ENCODE measurements around the gene CUX1. TPM values are rescaled to one million over a fixed set of nuclear protein-coding genes. Genes with fewer than 3 reads are reported as not detected.
"Not testable (repeated sequence)": the region's sequence is repeated elsewhere in the genome, so short reads cannot be mapped to it uniquely, and the experiment has no call there.

Gene CUX1
- total RNA-seq, 1 experiment from 2014 or later, result 53.5 TPM

- Histone ChIP-seq H2BK20ac (ENCODE audit: low read depth, low read length, poor library complexity, severe bottlenecking) (no peak overlapping the region), H4K91ac (ENCODE audit: insufficient read length, low read depth, low read length) (no peak overlapping the region), H2BK12ac (ENCODE audit: insufficient read length, low read depth, low read length) (no peak overlapping the region), H3K4me1 (ENCODE audit: insufficient read depth, low read length) (no peaks in the 10 kb centered on the region; the same call in 1 of the 2 replicates), H4K5ac (ENCODE audit: insufficient read length, low read depth, low read length) (no peak overlapping the region), H3K4me2 (ENCODE audit: insufficient read depth, insufficient read length, low read length) (no peak overlapping the region), H3K27me3 (ENCODE audit: insufficient read depth, low read length) (no peaks in the 10 kb centered on the region), H3K23me2 (ENCODE audit: insufficient read length, low read depth, low read length, poor library complexity, severe bottlenecking) (no peaks in the 10 kb centered on the region), H3K4ac (ENCODE audit: low read depth, low read length) (no peak overlapping the region), H4K20me1 (ENCODE audit: control insufficient read depth, insufficient read depth, insufficient read length) (no peaks in the 10 kb centered on the region), H3K9ac (ENCODE audit: extremely low read depth, insufficient read length, low read length) (no peak overlapping the region), H2AK5ac (ENCODE audit: insufficient read length, low read length) (no peak overlapping the region), H3K79me2 (ENCODE audit: insufficient read depth, low read length) (no peaks in the 10 kb centered on the region; the same call in 1 of the 2 replicates), H4K8ac (replicated peaks; ENCODE audit: insufficient read length, low read depth, low read length) (no peak overlapping the region), H2BK15ac (ENCODE audit: low read depth, low read length) (no peak overlapping the region), H3K23ac (ENCODE audit: insufficient read length, low read depth, low read length) (no peak overlapping the region), H2AFZ (ENCODE audit: low read length) (no peak overlapping the region), H3K27ac (ENCODE audit: insufficient read length, low read depth, low read length) (no peak overlapping the region), H2BK120ac (ENCODE audit: low read depth, low read length, poor library complexity, severe bottlenecking) (no peak overlapping the region), H3K56ac (ENCODE audit: insufficient read length, low read depth, low read length) (no peak overlapping the region), H3K9me3 (ENCODE audit: control insufficient read depth, low read depth, low read length) (no peaks in the 10 kb centered on the region), H3K79me1 (ENCODE audit: insufficient read depth, low read depth, low read length, poor library complexity, severe bottlenecking) (no peaks in the 10 kb centered on the region), H3K18ac (ENCODE audit: insufficient read length, low read depth, low read length) (no peak overlapping the region), H3T11ph (ENCODE audit: low read length) (no peak overlapping the region), H3K14ac (ENCODE audit: insufficient read depth, low read length) (no peak overlapping the region; the same call in 1 of the 2 replicates), H2BK5ac (ENCODE audit: insufficient read length, low read length) (no peak overlapping the region)
- peaks cover 18 to 21% of the 10 kb centered on the region in 2 experiments for H3K9me3 Mint-ChIP-seq
- H3K4me3 Mint-ChIP-seq, result no peak overlapping the region
- H3K27me3 Mint-ChIP-seq (ENCODE audit: low read depth), result no peaks in the 10 kb centered on the region; the same call in none of the 2 replicates
- no CpG with 5 or more reads among the region's 13 CpGs for WGBS (ENCODE audit: extremely low coverage, insufficient read length, low lambda C conversion rate)
- no peak for TF ChIP-seq CTCF (conservative IDR thresholded peaks at IDR 0.05)
- H3K27ac Mint-ChIP-seq, result peak overlapping the region in 2 of 3 experiments; percentile 55 to 85; a peak in 5 of 7 replicates
- H3K4me1 Mint-ChIP-seq, result peaks cover 5 to 6% of the 10 kb centered on the region in 2 experiments
- no peak for DNase-seq
- peaks cover 23 to 37% (median 29%) of the 10 kb centered on the region in 3 experiments for H3K36me3 Mint-ChIP-seq (ENCODE audit: insufficient read depth in 1 of 3, low read depth in 3 of 3)
Observed at GRCh38 chr7:102050864-102051460, 233.5 kb downstream of the CUX1 start.

- peaks cover 18 to 21% of the 10 kb centered on the region in 2 experiments for H3K9me3 Mint-ChIP-seq
Observed at GRCh38 chr7:102051736-102052135, 234.3 kb downstream of the CUX1 start.

More at GRCh38 chr7:102051736-102052135, 234.3 kb downstream of the CUX1 start:
- not testable (repeated sequence) for H3K79me2 ChIP-seq (ENCODE audit: insufficient read depth, low read length); H4K91ac ChIP-seq (ENCODE audit: insufficient read length, low read depth, low read length); H3K79me1 ChIP-seq (ENCODE audit: insufficient read depth, low read depth, low read length, poor library complexity, severe bottlenecking); H3T11ph ChIP-seq (ENCODE audit: low read length); H3K9me3 ChIP-seq (ENCODE audit: control insufficient read depth, low read depth, low read length); H3K27me3 ChIP-seq (ENCODE audit: insufficient read depth, low read length); H2AFZ ChIP-seq (ENCODE audit: low read length); H3K27me3 Mint-ChIP-seq (ENCODE audit: low read depth); H3K23ac ChIP-seq (ENCODE audit: insufficient read length, low read depth, low read length); H3K18ac ChIP-seq (ENCODE audit: insufficient read length, low read depth, low read length); H2BK5ac ChIP-seq (ENCODE audit: insufficient read length, low read length); H3K4me3 Mint-ChIP-seq; H3K4me2 ChIP-seq (ENCODE audit: insufficient read depth, insufficient read length, low read length); H3K4ac ChIP-seq (ENCODE audit: low read depth, low read length); H3K4me1 Mint-ChIP-seq; H4K8ac ChIP-seq (replicated peaks; ENCODE audit: insufficient read length, low read depth, low read length); H2BK120ac ChIP-seq (ENCODE audit: low read depth, low read length, poor library complexity, severe bottlenecking); H2BK15ac ChIP-seq (ENCODE audit: low read depth, low read length); H2BK20ac ChIP-seq (ENCODE audit: low read depth, low read length, poor library complexity, severe bottlenecking); H3K56ac ChIP-seq (ENCODE audit: insufficient read length, low read depth, low read length); H3K14ac ChIP-seq (ENCODE audit: insufficient read depth, low read length); H2AK5ac ChIP-seq (ENCODE audit: insufficient read length, low read length); H3K23me2 ChIP-seq (ENCODE audit: insufficient read length, low read depth, low read length, poor library complexity, severe bottlenecking); H3K4me1 ChIP-seq (ENCODE audit: insufficient read depth, low read length); H2BK12ac ChIP-seq (ENCODE audit: insufficient read length, low read depth, low read length); H4K5ac ChIP-seq (ENCODE audit: insufficient read length, low read depth, low read length); H3K27ac ChIP-seq (ENCODE audit: insufficient read length, low read depth, low read length); H3K9ac ChIP-seq (ENCODE audit: extremely low read depth, insufficient read length, low read length); H4K20me1 ChIP-seq (ENCODE audit: control insufficient read depth, insufficient read depth, insufficient read length); DNase-seq
- Mint-ChIP-seq H3K27ac (peak overlapping the region in 2 of 3 experiments; percentile 55 to 85; a peak in 1 of 7 replicates), H3K36me3 (ENCODE audit: insufficient read depth in 1 of 3, low read depth in 3 of 3) (peaks cover 23 to 38% (median 30%) of the 10 kb centered on the region in 3 experiments)
- WGBS (ENCODE audit: extremely low coverage, insufficient read length, low lambda C conversion rate), result no CpG with 5 or more reads among the region's 10 CpGs

Data from H9 (cell line).